ENCODE measurements around the gene HFM1. TPM values are rescaled to one million over a fixed set of nuclear protein-coding genes. Genes with fewer than 3 reads are reported as not detected.

Gene HFM1
- total and polyA plus RNA-seq, 2 experiments from 2014 or later = 0.39 to 3.6 TPM

DNA sequence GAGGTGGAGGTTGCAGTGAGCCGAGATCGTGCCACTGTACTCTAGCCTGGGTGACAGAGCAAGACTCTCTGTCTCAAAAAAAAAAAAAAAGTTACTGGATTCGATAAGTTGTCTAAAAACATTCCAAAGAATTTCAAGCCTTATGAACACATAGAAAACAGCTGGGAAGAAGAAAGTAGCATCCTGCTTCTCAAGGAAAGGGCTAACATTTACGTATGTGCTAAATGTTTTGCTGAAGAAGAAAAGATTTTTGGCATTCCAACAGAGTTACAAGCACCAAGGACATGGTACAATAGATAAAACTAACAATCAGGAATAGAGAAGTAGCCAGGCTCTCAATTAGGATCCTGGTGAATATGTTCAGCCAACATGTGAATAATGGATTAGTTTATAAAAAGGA, 69.8 kb downstream of the HFM1 start:
- H3K9me3 ChIP-seq (ENCODE audit: low read depth) = no peaks in the 10 kb centered on the region
- H3K4me2 ChIP-seq = no peak overlapping the region
- no peaks in the 10 kb centered on the region for H3K4me1 ChIP-seq (ENCODE audit: insufficient read depth)
- 88% methylated on average over 4 of the region's 4 CpGs for WGBS (ENCODE audit: low lambda C conversion rate, missing lambda C conversion rate)
- no peaks in the 10 kb centered on the region for H3K79me2 ChIP-seq
- DNase-seq (ENCODE audit: low spot score) = no peak
- no peaks in the 10 kb centered on the region for H4K20me1 ChIP-seq (ENCODE audit: insufficient read depth, poor library complexity, severe bottlenecking)
- no peak overlapping the region for H3K4me3 ChIP-seq
- H3K9me2 ChIP-seq (replicated peaks; ENCODE audit: insufficient read depth) = no peaks in the 10 kb centered on the region
- H2AFZ ChIP-seq = no peak overlapping the region
- no peaks in the 10 kb centered on the region for H3K27me3 ChIP-seq
- H3K27ac ChIP-seq = no peak overlapping the region
- no peak for TF ChIP-seq EZH2phosphoT487 (IDR thresholded peaks at IDR 0.05; ENCODE audit: low read depth, severe bottlenecking, unreplicated experiment)
- TF ChIP-seq, protein P1, sequence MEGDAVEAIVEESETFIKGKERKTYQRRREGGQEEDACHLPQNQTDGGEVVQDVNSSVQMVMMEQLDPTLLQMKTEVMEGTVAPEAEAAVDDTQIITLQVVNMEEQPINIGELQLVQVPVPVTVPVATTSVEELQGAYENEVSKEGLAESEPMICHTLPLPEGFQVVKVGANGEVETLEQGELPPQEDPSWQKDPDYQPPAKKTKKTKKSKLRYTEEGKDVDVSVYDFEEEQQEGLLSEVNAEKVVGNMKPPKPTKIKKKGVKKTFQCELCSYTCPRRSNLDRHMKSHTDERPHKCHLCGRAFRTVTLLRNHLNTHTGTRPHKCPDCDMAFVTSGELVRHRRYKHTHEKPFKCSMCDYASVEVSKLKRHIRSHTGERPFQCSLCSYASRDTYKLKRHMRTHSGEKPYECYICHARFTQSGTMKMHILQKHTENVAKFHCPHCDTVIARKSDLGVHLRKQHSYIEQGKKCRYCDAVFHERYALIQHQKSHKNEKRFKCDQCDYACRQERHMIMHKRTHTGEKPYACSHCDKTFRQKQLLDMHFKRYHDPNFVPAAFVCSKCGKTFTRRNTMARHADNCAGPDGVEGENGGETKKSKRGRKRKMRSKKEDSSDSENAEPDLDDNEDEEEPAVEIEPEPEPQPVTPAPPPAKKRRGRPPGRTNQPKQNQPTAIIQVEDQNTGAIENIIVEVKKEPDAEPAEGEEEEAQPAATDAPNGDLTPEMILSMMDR (IDR thresholded peaks at IDR 0.05; ENCODE audit: poor library complexity) = no peak
- TF ChIP-seq EZH2 (IDR thresholded peaks at IDR 0.05; ENCODE audit: borderline replicate concordance) = no peak
- no peaks in the 10 kb centered on the region for H3K36me3 ChIP-seq (replicated peaks; ENCODE audit: insufficient read depth, low read depth)

DNA sequence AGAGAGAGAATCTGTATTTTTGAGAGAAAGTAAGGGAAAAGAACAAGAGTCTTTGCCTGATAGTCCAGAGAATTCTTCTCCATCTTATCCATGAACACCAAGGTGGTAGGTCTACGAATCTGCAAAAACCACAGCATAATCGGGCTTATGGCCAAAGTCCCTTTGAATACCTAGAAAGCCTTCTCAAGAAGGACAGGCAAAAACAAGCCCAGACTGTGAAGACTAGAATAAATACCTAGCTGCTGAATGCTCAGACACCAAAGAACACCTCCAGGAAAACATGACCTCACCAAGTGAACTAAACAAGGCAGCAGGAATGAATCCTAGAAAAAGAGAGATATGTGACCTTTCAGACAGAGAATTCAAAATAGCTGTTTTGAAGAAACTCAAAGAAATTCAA, 79.2 kb downstream of the HFM1 start:
- H4K20me1 ChIP-seq (ENCODE audit: insufficient read depth, poor library complexity, severe bottlenecking) = no peaks in the 10 kb centered on the region
- no peak overlapping the region for H3K4me2 ChIP-seq
- no peaks in the 10 kb centered on the region for H3K79me2 ChIP-seq
- H3K27ac ChIP-seq = no peak overlapping the region
- H3K4me3 ChIP-seq = no peak overlapping the region
- no peaks in the 10 kb centered on the region for H3K36me3 ChIP-seq (replicated peaks; ENCODE audit: insufficient read depth, low read depth)
- no peaks in the 10 kb centered on the region for H3K27me3 ChIP-seq
- H2AFZ ChIP-seq = no peak overlapping the region
- TF ChIP-seq EZH2phosphoT487 (IDR thresholded peaks at IDR 0.05; ENCODE audit: low read depth, severe bottlenecking, unreplicated experiment) (no peak), EZH2 (IDR thresholded peaks at IDR 0.05; ENCODE audit: borderline replicate concordance) (no peak)
- TF ChIP-seq, protein P1 (IDR thresholded peaks at IDR 0.05; ENCODE audit: poor library complexity) = no peak
- H3K9me3 ChIP-seq (ENCODE audit: low read depth) = no peaks in the 10 kb centered on the region
- H3K4me1 ChIP-seq (ENCODE audit: insufficient read depth) = no peaks in the 10 kb centered on the region
- no peaks in the 10 kb centered on the region for H3K9me2 ChIP-seq (replicated peaks; ENCODE audit: insufficient read depth)
- DNase-seq (ENCODE audit: low spot score) = no peak
- WGBS (ENCODE audit: low lambda C conversion rate, missing lambda C conversion rate) = 94% methylated on average over 2 of the region's 2 CpGs

DNA sequence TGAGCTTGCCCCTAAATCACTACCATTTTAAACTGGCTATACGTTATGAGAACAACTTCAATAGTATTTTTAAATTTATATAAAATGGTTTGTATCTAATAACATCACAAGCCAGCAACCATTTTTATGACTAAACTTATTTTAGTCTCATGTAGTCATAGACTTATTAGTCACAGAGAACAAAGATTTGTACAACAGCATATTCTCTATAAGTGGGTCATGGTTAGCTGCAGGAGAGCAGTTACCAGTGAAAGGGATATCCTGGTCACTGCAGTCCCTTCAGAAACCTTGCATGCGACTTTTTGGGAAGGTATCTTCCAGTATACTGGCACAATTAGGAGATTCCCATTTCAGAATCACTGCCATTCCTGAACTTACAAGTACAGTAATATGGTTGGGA, 90.0 kb downstream of the HFM1 start:
- TF ChIP-seq, protein P1 (IDR thresholded peaks at IDR 0.05; ENCODE audit: poor library complexity) = no peak
- TF ChIP-seq EZH2phosphoT487 (IDR thresholded peaks at IDR 0.05; ENCODE audit: low read depth, severe bottlenecking, unreplicated experiment) = no peak
- no peak for TF ChIP-seq EZH2 (IDR thresholded peaks at IDR 0.05; ENCODE audit: borderline replicate concordance)
- H3K9me2 ChIP-seq (replicated peaks; ENCODE audit: insufficient read depth) = no peaks in the 10 kb centered on the region
- H3K27ac ChIP-seq = no peak overlapping the region
- no peaks in the 10 kb centered on the region for H3K9me3 ChIP-seq (ENCODE audit: low read depth)
- no peaks in the 10 kb centered on the region for H3K27me3 ChIP-seq
- no peaks in the 10 kb centered on the region for H4K20me1 ChIP-seq (ENCODE audit: insufficient read depth, poor library complexity, severe bottlenecking)
- no peak overlapping the region for H3K4me2 ChIP-seq
- WGBS (ENCODE audit: low lambda C conversion rate, missing lambda C conversion rate) = 91% methylated on average over 2 of the region's 2 CpGs
- no peak for DNase-seq (ENCODE audit: low spot score)
- H3K79me2 ChIP-seq = no peaks in the 10 kb centered on the region
- H3K4me3 ChIP-seq = no peak overlapping the region
- no peak overlapping the region for H2AFZ ChIP-seq
- no peaks in the 10 kb centered on the region for H3K4me1 ChIP-seq (ENCODE audit: insufficient read depth)
- no peaks in the 10 kb centered on the region for H3K36me3 ChIP-seq (replicated peaks; ENCODE audit: insufficient read depth, low read depth)

DNA sequence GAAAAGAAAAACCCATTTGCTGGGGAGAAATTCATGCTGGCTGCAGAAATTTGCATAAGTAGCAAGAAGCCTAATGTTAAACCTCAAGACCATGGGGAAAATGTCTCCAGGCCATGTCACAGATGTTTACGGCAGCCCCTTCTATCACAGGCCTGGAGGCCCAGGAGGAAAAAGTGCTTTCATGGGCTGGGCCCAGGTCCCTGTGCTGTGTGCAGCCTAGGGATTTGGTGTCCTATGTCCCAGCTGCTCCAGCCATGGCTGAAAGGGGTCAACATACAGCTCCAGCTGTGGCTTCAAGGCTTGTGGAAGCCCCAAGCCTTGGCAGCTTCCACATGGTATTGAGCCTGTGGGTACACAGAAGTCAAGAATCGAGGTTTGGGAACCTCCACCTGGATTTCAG, 93.0 kb downstream of the HFM1 start:
- no peaks in the 10 kb centered on the region for H3K4me1 ChIP-seq (ENCODE audit: insufficient read depth)
- no peaks in the 10 kb centered on the region for H3K9me2 ChIP-seq (replicated peaks; ENCODE audit: insufficient read depth)
- TF ChIP-seq, protein P1 (IDR thresholded peaks at IDR 0.05; ENCODE audit: poor library complexity) = no peak
- TF ChIP-seq EZH2phosphoT487 (IDR thresholded peaks at IDR 0.05; ENCODE audit: low read depth, severe bottlenecking, unreplicated experiment) (no peak), EZH2 (IDR thresholded peaks at IDR 0.05; ENCODE audit: borderline replicate concordance) (no peak)
- H3K9me3 ChIP-seq (ENCODE audit: low read depth) = no peaks in the 10 kb centered on the region
- H3K79me2 ChIP-seq = no peaks in the 10 kb centered on the region
- H3K4me2 ChIP-seq = no peak overlapping the region
- H3K27ac ChIP-seq = no peak overlapping the region
- no peak for DNase-seq (ENCODE audit: low spot score)
- H4K20me1 ChIP-seq (ENCODE audit: insufficient read depth, poor library complexity, severe bottlenecking) = no peaks in the 10 kb centered on the region
- 84% methylated on average over 2 of the region's 2 CpGs for WGBS (ENCODE audit: low lambda C conversion rate, missing lambda C conversion rate)
- no peak overlapping the region for H3K4me3 ChIP-seq
- H2AFZ ChIP-seq = no peak overlapping the region
- no peaks in the 10 kb centered on the region for H3K36me3 ChIP-seq (replicated peaks; ENCODE audit: insufficient read depth, low read depth)
- no peaks in the 10 kb centered on the region for H3K27me3 ChIP-seq

Data from hepatocyte (in vitro differentiated cells).